ENCODE measurements around the gene FBXO2. TPM values are rescaled to one million over a fixed set of nuclear protein-coding genes. Genes with fewer than 3 reads are reported as not detected.
A peak's percentile ranks its signal among the peaks of the same experiment; 100 is the strongest.
"Not testable (repeated sequence)": the region's sequence is repeated elsewhere in the genome, so short reads cannot be mapped to it uniquely, and the experiment has no call there.

Gene FBXO2
- total and polyA plus RNA-seq, 10 donors: 2.1 to 6.7 (median 4.6) TPM

GRCh38 chr1:11645670-11646265, 8.5 kb downstream of the FBXO2 start:
- 29 to 36% (median 30%) methylated on average over 8 of the region's 8 CpGs for WGBS, 5 donors
- Histone ChIP-seq H3K27ac (no peak overlapping the region), H3K27me3 (replicated peaks in 1 of 7) (peaks cover 0 to 63% (median 12%) of the 10 kb centered on the region in 7 donors), H3K4me1 (peaks cover 0 to 28% (median 22%) of the 10 kb centered on the region in 6 donors), H3K4me3 (no peak overlapping the region), H3K9me3 (no peaks in the 10 kb centered on the region), H3K36me3 (no peaks in the 10 kb centered on the region)
- peak; percentile 94 for DNase-seq
- intact Hi-C loops (cut with DNase I; ENCODE audit: low total_unique reads): loop anchor here (5.0 to 10.0 kb wide), 2 partner anchors 171 to 608 kb away; partner anchors contain the start of gene DISP3
- TF ChIP-seq POLR2A (IDR thresholded peaks at IDR 0.05) (no peak), POLR2AphosphoS5 (IDR thresholded peaks at IDR 0.05) (no peak), CTCF (IDR thresholded peaks at IDR 0.05 in 8 of 11, conservative IDR thresholded peaks at IDR 0.05 in 3 of 11) (peak; percentile 34 to 87 (median 73))

GRCh38 chr1:11645270-11645669, 9.0 kb downstream of the FBXO2 start:
- Histone ChIP-seq H3K27me3 (replicated peaks in 1 of 7) (peaks cover 0 to 60% (median 11%) of the 10 kb centered on the region in 7 donors), H3K36me3 (no peaks in the 10 kb centered on the region), H3K27ac (no peak overlapping the region), H3K4me1 (peaks cover 0 to 24% (median 17%) of the 10 kb centered on the region in 6 donors), H3K4me3 (no peak overlapping the region), H3K9me3 (no peaks in the 10 kb centered on the region)
- intact Hi-C loops (cut with DNase I; ENCODE audit: low total_unique reads): loop anchor here (5.0 to 10.0 kb wide), 2 partner anchors 170 to 608 kb away; partner anchors contain the start of gene DISP3
- no peak for DNase-seq
- WGBS, 5 donors: 90 to 94% (median 91%) methylated on average over 5 of the region's 5 CpGs
- TF ChIP-seq POLR2AphosphoS5 (IDR thresholded peaks at IDR 0.05) (no peak), CTCF (IDR thresholded peaks at IDR 0.05 in 8 of 11, conservative IDR thresholded peaks at IDR 0.05 in 3 of 11) (no peak), POLR2A (IDR thresholded peaks at IDR 0.05) (no peak)

GRCh38 chr1:11643782-11644181, 10.4 kb downstream of the FBXO2 start:
- Histone ChIP-seq H3K27me3 (replicated peaks in 1 of 7) (peaks cover 0 to 55% (median 0%) of the 10 kb centered on the region in 7 donors), H3K4me1 (peaks cover 0 to 9% (median 2%) of the 10 kb centered on the region in 6 donors), H3K9me3 (no peaks in the 10 kb centered on the region), H3K4me3 (no peak overlapping the region), H3K27ac (no peak overlapping the region), H3K36me3 (no peaks in the 10 kb centered on the region)
- DNase-seq: no peak
- intact Hi-C loops (cut with DNase I; ENCODE audit: low total_unique reads): loop anchor here (5.0 to 10.0 kb wide), 3 partner anchors 169 to 401 kb away; partner anchors contain the start of gene DISP3
- no peak for TF ChIP-seq POLR2A (IDR thresholded peaks at IDR 0.05)
- TF ChIP-seq CTCF (IDR thresholded peaks at IDR 0.05 in 8 of 11, conservative IDR thresholded peaks at IDR 0.05 in 3 of 11): no peak
- WGBS, 5 donors: 54 to 76% (median 63%) methylated on average over 5 of the region's 5 CpGs

GRCh38 chr1:11642418-11643017, 11.7 kb downstream of the FBXO2 start:
- not testable (repeated sequence) for H3K9me3 ChIP-seq, H3K4me1 ChIP-seq, H3K4me3 ChIP-seq, DNase-seq, H3K27ac ChIP-seq, H3K36me3 ChIP-seq
- 49 to 58% (median 51%) methylated on average over 18 of the region's 18 CpGs for WGBS, 5 donors
- TF ChIP-seq CTCF (IDR thresholded peaks at IDR 0.05 in 8 of 11, conservative IDR thresholded peaks at IDR 0.05 in 3 of 11): peak; percentile 87 to 97 (median 95)
- H3K27me3 ChIP-seq (replicated peaks in 1 of 7): peaks cover 0 to 56% (median 0%) of the 10 kb centered on the region in 7 donors
- intact Hi-C loops (cut with DNase I; ENCODE audit: low total_unique reads): loop anchor here (5.0 to 10.0 kb wide), 3 partner anchors 168 to 400 kb away; partner anchors contain the start of gene DISP3
